HG02642 (cell line): Measurements from ENCODE around the gene GFI1B.
"Not testable (repeated sequence)": the region's sequence is repeated elsewhere in the genome, so short reads cannot be mapped to it uniquely, and the experiment has no call there.

Source experiments
- ATAC-seq: cut with Tn5 transposase; IDR thresholded peaks from one replicate; pipeline ENCODE4 v1.9.1; 2021; ENCODE audit warnings: mild to moderate bottlenecking; ENCODE audit not compliant: unreplicated experiment, poor library complexity

GFI1B gene

DNA sequence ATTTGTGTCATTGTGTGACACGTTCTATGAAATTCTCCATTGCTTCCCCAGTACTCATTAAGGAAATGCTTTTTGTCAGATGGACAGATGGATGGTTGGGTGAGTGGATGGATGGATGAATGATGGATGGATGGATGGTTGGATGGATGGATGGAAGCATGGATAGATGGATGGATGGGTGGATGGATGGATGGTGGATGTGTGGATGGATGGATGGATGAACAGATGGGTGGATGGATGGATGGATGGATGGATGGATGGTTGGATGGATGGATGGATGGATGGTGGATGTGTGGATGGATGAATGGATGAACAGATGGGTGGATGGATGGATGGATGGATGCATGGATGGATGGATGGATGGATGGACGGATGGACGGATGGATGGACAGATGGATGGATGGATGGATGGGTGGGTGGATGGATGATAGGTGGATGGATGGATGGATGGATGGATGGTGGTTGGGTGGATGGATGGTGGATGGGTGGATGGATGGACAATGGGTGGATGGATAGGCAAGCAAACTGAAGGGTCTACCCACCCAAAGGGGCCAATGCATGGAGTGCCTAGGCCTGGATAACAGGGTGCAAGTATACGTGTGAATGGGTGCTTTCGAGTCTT lies 28.3 kb downstream of the GFI1B start:
- no peak for ATAC-seq

DNA sequence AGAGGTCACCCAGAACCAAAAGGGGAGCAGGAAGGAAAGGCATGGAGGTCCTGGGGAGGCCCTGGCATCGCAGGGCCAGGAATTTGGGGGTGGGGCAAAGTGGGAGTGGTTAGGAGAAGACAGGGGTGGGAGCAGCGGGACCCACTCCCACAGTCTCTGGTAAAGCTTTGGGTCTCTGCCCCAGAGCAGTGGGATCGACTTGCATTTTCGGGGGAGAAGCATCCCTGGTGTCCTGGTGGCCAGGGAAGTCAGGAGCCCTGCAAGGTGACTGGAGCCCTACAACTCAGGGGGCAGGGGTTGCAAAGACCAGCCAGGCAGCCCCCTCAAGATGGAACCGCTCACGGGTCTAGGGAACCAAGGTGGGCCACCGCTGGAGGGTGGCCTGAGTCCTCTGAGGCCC lies 29.9 kb downstream of the GFI1B start:
- ATAC-seq, result no peak

- no peak for ATAC-seq
Measured at GRCh38 chr9:133008824-133009223, 30.3 kb downstream of the GFI1B start.

DNA sequence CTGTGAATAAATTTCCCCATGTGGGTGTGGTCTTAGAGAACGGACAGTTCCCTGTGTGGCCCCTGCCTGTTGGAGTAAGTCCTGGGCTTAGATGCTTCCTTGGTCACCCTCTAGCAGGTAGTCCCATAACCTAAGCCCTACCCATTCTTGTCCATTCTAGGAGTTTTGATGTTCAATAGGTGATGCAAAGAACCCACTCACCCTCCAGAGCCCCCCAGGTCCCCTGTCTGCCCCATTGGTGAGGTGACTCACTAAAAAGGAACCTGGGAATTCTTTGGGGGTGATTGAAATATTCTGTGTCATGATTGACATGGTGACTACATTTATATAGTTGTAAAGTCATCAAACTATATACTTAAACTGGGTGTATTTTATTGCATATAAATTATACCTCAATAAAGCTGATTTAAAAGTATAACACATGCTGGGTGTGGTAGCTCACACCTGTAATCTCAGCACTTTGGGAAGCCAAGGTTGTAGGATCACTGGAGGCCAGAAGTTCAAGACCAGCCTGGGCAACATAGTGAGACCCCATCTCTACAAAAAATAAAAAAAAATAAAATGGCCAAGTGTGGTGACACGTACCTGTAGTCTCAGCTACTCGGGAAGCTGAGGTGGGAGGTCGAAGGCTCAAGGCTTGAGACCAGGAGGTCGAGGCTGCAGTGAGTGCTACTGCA lies 31.6 kb downstream of the GFI1B start:
- ATAC-seq, result no peak

- no peak for ATAC-seq
Measured at GRCh38 chr9:133014696-133015095, 36.2 kb downstream of the GFI1B start.

DNA sequence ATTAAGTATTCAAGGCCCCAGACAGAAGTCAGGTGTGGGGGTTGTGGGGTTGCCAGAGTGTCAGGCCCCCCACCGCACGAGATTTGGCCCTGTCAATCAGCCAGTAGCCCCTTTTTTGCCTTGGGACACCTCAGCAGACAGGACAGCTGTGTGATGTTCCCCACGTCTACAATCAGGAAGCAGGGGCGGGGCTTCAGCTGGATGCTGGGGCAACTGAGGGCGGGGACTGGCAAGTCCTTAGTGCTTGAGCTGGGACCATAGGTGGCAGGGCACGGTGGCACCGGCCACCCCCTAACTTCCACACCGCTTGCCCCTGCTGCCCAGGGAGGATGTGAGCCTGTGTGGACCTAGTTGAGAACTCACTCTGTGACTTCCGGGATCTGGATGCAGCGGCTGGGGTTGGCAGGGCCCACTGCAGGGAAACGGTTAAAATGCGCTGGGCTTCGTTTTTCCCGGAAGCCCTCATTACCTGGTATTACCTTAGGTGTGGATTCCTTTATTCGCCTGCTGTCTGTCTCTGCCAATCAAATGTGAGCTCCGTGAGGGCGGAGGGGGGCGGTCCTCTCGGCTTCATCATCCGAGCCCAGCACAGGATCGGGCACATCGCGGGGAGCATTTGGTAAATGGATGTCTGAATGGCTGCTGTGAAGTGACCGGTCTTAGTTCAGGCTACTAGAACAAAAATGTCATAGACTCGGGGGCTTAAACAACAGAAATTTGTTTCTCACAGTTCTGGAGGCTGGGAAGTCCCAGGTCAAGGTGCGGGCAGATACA lies 44.8 kb downstream of the GFI1B start:
- no peak for ATAC-seq

GRCh38 chr9:133026426-133026825 lies 47.9 kb downstream of the GFI1B start:
- ATAC-seq, result no peak

DNA sequence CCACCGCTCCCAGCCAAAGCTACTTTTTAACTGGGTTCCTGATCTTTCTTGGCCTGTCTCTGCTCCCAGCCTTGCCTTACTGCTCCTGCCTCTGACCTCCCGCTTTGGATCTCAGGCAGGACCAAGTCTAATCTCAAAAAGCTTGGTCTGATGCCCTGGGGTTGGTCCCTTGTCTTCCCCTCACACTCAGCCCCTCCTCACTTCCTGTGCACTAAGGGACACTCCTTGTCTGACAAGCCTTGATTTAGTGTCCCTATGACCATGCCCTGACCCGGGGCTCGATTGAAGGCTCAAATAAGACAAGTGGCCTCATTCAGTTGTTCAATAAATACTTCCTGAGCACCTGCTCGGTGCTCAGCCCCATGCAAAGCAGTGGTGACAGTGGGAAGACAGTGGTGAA lies 48.6 kb downstream of the GFI1B start:
- no peak for ATAC-seq

DNA sequence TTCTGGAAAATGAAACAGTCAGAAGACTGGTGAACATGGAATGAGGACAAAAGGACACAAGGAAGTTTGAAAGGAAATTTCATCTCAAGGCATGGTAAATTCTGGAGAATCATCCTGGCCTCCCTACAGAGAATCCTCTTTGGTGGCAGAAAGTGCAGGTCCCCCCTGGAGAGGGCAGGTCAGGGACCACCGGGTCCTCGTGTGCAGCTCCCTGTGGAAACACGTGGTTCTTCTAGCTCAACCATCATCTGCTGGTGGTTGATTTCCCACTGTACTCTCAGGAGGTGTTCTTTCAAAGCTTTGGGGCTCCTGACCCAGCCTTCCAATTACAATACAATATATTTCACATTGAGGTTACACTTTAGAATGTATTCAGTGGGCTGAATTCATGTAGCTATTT lies 49.7 kb downstream of the GFI1B start:
- ATAC-seq, result no peak

DNA sequence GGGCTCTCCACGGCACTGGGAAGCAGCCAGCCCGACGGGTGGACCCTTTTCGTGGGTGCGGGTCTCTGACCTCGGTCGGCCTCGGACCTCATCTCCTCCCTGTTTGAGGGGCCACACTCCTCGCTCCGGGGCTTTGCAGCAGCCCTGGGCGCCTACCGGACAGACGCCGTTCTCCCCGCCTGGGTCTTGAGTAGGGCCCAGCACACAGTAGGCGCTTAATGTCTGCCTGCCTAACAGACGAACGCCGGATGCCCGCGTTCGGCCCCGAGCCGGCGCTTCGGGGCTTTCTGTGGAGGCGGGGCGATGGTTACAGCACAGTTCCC lies 51.5 kb downstream of the GFI1B start:
- ATAC-seq, result no peak

- ATAC-seq, result peak; percentile 94
Measured at GRCh38 chr9:133030317-133031129, 52.0 kb downstream of the GFI1B start, which contains the start of gene GTF3C5. Gene GTF3C5 (plus strand): TSS chr9:133030997. CDS start chr9:133031012, 15 bp downstream.

- no peak for ATAC-seq
Measured at GRCh38 chr9:133031130-133031422, 52.6 kb downstream of the GFI1B start.

GRCh38 chr9:133031496-133031911 lies 53.0 kb downstream of the GFI1B start:
- ATAC-seq, result no peak

- no peak for ATAC-seq
Measured at GRCh38 chr9:133032171-133032570, 53.7 kb downstream of the GFI1B start.

- ATAC-seq, result no peak
Measured at GRCh38 chr9:133035669-133036068, 57.2 kb downstream of the GFI1B start.

GRCh38 chr9:133037775-133038515 lies 59.5 kb downstream of the GFI1B start:
- no peak for ATAC-seq

GRCh38 chr9:133040892-133041479 lies 62.5 kb downstream of the GFI1B start:
- ATAC-seq, result not testable (repeated sequence)
